NB4 (cell line): ENCODE data around the gene SCP2.

ENCODE experiments used
- DNase-seq: peaks from one replicate; pipeline ENCODE4 v3.0.0; 2010; ENCODE audit warnings: low read depth
- H3K4me3 ChIP-seq: one replicate; pipeline ENCODE4 v1.5.1; 2011; ENCODE audit warnings: mild to moderate bottlenecking, low read depth, low read length, moderate library complexity
- MYC ChIP-seq: IDR thresholded peaks from 2 replicates; pipeline ENCODE4 v1.6.1; 2011; ENCODE audit warnings: low read depth, low read length
- POLR2A ChIP-seq: IDR thresholded peaks from 2 replicates; pipeline ENCODE4 v1.6.1; 2011; ENCODE audit warnings: mild to moderate bottlenecking; ENCODE audit not compliant: insufficient read length; ENCODE audit errors: extremely low read depth
- TF ChIP-seq, protein P1 (sequence below): IDR thresholded peaks from 2 replicates; pipeline ENCODE4 v1.6.1; 2011; ENCODE audit warnings: low read depth, low read length
- TF ChIP-seq, protein P2 (sequence below): IDR thresholded peaks from one replicate; pipeline ENCODE4 v1.5.1; 2012; ENCODE audit warnings: low read depth, low read length

The SCP2 gene

GRCh38 chr1:53081384-53082066 lies 154.4 kb downstream of the SCP2 start:
- H3K4me3 ChIP-seq, result no peak overlapping the region
- TF ChIP-seq POLR2A (no peak), MYC (no peak)
- TF ChIP-seq, protein P1, sequence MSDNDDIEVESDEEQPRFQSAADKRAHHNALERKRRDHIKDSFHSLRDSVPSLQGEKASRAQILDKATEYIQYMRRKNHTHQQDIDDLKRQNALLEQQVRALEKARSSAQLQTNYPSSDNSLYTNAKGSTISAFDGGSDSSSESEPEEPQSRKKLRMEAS, result no peak
- TF ChIP-seq, protein P2, sequence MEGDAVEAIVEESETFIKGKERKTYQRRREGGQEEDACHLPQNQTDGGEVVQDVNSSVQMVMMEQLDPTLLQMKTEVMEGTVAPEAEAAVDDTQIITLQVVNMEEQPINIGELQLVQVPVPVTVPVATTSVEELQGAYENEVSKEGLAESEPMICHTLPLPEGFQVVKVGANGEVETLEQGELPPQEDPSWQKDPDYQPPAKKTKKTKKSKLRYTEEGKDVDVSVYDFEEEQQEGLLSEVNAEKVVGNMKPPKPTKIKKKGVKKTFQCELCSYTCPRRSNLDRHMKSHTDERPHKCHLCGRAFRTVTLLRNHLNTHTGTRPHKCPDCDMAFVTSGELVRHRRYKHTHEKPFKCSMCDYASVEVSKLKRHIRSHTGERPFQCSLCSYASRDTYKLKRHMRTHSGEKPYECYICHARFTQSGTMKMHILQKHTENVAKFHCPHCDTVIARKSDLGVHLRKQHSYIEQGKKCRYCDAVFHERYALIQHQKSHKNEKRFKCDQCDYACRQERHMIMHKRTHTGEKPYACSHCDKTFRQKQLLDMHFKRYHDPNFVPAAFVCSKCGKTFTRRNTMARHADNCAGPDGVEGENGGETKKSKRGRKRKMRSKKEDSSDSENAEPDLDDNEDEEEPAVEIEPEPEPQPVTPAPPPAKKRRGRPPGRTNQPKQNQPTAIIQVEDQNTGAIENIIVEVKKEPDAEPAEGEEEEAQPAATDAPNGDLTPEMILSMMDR, result no peak
- DNase-seq, result no peak

DNA sequence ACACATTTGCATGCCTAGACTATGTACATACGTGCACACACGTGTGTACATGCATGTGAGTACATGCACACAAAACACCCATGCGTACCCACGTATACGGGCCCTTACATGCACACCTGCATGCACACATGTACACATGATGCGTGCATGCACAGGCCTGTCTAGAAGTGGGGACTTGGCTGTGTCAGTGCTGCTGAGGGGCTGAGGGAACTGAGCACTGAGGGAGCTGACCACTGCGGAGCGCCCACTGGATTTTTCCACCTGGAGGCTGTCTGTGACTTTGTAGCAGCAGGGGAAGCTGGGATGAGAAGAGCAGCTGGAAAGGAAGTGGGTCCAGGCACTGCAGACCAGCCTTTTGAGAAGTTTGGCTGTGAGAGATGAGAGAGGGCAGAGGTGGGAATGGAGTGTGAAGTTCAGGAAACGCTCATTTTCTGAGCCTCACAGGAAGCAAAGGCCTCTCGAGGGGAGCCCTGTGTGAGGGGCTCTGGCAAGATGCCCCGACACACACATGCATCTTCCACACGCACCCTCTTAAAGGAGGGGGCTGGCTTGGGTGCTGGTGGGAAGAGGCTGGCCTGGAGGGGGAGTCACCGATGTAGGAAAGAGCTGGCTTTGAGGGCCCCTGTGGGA lies 155.9 kb downstream of the SCP2 start:
- TF ChIP-seq MYC (no peak), POLR2A (no peak)
- TF ChIP-seq, protein P2, result no peak
- TF ChIP-seq, protein P1, result no peak
- no peak overlapping the region for H3K4me3 ChIP-seq
- no peak for DNase-seq

DNA sequence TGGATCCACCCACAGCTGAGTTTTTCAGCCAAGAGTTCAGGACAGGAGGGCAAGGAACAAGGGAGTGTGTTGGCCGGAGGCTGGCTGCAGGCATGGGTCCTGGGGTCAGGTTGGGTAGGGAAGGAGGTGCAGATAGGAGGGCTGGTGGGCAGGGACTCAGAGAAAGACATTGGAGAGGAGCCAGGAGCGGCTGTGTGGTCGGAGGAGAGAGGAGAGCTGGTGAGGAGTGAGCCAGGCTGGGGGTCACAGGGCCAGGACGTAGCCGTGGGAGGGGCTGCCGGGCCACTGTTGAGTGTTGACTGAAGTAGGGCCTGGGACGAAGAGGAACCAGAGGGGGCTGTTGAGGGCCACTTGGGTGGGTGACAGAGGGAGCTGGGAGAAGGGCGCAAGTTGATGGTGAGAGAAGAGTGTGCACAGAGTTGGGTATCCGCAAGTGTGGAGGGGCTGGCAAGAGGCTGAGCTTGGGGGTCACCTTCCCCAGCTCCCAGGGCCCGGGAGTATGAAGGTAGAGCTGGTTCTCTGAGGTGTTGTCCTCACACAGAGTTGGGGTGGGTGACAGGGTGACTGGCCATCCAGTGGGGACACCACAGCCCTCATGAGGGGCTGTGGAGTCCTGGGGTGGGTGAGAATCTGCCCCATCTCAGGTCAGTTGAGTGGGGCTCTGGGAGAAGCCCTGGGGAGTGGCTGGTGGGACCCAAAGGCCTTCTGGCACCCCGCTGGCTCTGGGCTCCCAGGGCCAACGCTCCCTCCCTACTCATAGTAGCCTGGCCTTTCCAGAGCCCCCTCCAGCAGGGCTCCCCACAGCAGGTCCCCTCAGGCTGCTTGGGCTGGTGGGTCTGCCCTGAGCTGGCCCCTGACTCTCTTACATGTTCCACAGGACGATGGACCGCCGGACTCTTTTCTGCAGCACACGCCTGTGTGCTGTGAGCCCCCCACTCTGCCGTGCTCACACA lies 156.8 kb downstream of the SCP2 start:
- no peak overlapping the region for H3K4me3 ChIP-seq
- no peak for DNase-seq
- TF ChIP-seq, protein P1, result no peak
- TF ChIP-seq, protein P2, result no peak
- TF ChIP-seq MYC (no peak), POLR2A (no peak)

DNA sequence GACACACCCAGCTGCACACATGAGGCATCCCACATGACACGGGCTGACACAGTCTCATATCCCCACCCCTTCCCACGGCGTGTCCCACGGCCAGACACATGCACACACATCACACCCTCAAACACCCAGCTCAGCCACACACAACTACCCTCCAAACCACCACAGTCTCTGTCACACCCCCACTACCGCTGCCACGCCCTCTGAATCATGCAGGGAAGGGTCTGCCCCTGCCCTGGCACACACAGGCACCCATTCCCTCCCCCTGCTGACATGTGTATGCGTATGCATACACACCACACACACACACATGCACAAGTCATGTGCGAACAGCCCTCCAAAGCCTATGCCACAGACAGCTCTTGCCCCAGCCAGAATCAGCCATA lies 157.5 kb downstream of the SCP2 start:
- DNase-seq, result no peak
- TF ChIP-seq, protein P2, result no peak
- TF ChIP-seq, protein P1, result no peak
- TF ChIP-seq POLR2A (no peak), MYC (no peak)
- no peak overlapping the region for H3K4me3 ChIP-seq

GRCh38 chr1:53085405-53085804 lies 158.3 kb downstream of the SCP2 start:
- H3K4me3 ChIP-seq, result no peak overlapping the region
- TF ChIP-seq, protein P1, result no peak
- TF ChIP-seq POLR2A (no peak), MYC (no peak)
- TF ChIP-seq, protein P2, result no peak
- no peak for DNase-seq
